GM04503 (cell line): ENCODE data around the gene PNPLA8.
"Not testable (repeated sequence)": the region's sequence is repeated elsewhere in the genome, so short reads cannot be mapped to it uniquely, and the experiment has no call there.

ENCODE experiments used
- DNase-seq: peaks from one replicate; pipeline ENCODE4 v3.0.0-alpha.2; 2012; ENCODE audit warnings: low read depth

The PNPLA8 gene, protein sequence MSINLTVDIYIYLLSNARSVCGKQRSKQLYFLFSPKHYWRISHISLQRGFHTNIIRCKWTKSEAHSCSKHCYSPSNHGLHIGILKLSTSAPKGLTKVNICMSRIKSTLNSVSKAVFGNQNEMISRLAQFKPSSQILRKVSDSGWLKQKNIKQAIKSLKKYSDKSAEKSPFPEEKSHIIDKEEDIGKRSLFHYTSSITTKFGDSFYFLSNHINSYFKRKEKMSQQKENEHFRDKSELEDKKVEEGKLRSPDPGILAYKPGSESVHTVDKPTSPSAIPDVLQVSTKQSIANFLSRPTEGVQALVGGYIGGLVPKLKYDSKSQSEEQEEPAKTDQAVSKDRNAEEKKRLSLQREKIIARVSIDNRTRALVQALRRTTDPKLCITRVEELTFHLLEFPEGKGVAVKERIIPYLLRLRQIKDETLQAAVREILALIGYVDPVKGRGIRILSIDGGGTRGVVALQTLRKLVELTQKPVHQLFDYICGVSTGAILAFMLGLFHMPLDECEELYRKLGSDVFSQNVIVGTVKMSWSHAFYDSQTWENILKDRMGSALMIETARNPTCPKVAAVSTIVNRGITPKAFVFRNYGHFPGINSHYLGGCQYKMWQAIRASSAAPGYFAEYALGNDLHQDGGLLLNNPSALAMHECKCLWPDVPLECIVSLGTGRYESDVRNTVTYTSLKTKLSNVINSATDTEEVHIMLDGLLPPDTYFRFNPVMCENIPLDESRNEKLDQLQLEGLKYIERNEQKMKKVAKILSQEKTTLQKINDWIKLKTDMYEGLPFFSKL

DNA sequence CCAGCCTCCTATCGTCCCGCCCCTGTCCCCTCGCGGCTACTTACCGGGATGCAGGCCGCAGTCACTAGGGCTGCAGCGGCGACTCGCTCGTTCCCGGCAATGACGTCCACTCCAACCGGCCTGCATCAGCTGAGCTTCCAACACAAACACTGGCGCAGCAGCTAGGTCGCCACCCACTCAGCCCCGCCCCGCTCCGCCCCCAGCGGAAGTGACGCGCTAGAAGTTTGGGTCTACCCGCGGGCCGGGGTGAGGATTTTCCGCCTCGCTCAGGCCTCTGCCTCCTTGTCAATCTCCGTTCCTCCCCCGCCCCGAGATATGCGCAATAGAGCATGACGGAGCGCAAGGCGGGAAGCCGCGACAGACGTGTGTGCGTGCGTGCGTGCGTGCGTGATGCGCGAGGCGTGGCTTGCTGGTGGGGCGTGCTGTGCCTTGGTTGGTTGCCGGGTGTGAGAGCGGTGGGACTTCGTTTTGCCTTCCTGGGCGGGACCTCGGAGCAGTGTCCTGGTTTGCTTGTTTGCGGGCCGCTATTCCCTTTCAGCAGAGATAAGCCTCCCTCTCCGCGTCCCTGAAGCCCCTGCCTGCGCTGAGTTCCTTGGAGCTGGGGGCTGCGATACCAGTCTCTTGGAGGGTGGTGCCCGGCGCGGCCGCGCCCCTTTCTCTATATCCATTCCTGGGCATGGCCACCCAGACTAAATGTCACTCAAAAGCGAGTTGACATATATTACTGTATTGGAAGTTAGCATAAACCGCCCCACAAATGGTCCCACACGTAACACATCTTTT, at the start of gene PNPLA8:
PNPLA8 (minus strand) TSS at position 151 of the 783 bp plus-strand sequence. CDS start 10,644 bp downstream, outside the sequence.
- DNase-seq: peak; percentile 96

GRCh38 chr7:108575156-108575555, 49.2 kb upstream of the PNPLA8 start:
- DNase-seq: no peak

GRCh38 chr7:108572480-108572879, 46.5 kb upstream of the PNPLA8 start:
- DNase-seq: no peak

- DNase-seq: no peak
Measured at GRCh38 chr7:108570146-108570755, 44.3 kb upstream of the PNPLA8 start.

GRCh38 chr7:108569381-108570145, 43.6 kb upstream of the PNPLA8 start, which contains the start of the genes DNAJB9 and THAP5:
TSS of gene DNAJB9 (plus strand) at chr7:108569874. CDS start at chr7:108571727, 1,853 bp downstream.
TSS of gene THAP5 (minus strand) at chr7:108569706. CDS start at chr7:108569569, 137 bp downstream.
- DNase-seq: peak; percentile 95

- no peak for DNase-seq
Measured at GRCh38 chr7:108568801-108569380, 43.0 kb upstream of the PNPLA8 start.

- DNase-seq: no peak
Measured at GRCh38 chr7:108565987-108566386, 40.1 kb upstream of the PNPLA8 start.

DNA sequence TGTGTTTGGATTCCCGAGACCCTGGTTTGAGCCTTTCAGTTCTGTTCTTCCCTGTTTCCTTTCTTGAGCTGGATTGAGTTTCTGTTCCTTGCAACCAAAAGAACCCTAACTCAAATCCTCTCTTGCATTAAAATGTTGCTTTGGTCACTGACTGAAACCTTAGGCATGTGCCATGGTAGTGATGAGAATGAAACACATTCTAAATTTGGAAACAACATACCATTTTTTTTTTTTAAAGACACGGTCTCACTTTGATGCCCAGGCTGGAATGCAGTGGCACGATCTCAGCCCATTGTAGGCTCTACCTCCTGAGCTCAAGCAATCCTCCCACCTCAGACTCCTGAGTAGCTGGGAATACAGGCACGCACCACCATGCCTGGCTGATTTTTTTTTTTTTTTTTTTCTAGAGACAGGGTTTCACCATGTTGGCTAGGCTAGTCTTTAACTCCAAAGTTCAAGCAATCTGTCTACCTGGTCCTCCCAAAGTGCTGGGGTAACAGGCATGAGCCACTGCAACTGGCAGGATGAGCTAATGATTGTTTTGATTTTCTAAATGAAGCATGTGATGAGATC, 35.2 kb upstream of the PNPLA8 start:
- no peak for DNase-seq

DNA sequence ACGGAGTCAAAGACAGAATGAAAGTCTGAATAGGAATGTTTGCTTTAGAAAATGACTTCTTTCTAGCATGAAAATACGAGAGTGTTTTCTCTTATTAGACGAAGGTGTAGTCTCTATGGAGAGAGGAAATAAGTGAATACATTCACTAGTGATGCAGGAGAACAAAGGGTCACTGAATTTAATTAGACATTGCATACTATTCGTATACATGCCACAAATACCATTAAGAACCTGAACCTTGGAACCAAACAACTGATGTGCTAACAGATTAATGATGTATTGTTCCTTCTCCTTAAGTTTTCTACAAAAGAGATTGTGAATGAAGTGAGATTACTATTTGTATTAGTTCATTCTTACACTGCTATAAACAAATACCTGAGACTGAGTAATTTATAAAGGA, 33.3 kb upstream of the PNPLA8 start:
- DNase-seq: no peak

- DNase-seq: no peak
Measured at GRCh38 chr7:108557617-108558016, 31.7 kb upstream of the PNPLA8 start.

- no peak for DNase-seq
Measured at GRCh38 chr7:108557191-108557590, 31.3 kb upstream of the PNPLA8 start.

DNA sequence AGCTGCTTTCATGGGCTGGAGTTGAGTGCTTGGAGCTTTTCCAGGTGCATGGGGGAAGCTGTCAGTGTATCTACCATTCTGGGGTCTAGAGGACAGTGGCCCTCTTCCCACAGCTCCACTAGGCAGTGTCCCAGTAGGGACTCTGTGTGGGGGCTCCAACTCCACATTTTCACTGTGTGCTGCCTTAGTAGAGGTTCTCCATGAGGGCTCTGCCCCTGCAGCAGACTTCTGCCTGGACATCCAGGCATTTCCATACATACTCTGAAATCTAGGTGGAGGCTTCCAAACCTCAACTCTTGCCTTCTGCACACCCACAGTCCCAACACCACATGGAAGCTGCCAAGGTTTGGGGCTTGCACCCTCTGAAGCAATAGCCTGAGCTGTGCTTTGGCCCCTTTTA, 30.7 kb upstream of the PNPLA8 start:
- DNase-seq: not testable (repeated sequence)

DNA sequence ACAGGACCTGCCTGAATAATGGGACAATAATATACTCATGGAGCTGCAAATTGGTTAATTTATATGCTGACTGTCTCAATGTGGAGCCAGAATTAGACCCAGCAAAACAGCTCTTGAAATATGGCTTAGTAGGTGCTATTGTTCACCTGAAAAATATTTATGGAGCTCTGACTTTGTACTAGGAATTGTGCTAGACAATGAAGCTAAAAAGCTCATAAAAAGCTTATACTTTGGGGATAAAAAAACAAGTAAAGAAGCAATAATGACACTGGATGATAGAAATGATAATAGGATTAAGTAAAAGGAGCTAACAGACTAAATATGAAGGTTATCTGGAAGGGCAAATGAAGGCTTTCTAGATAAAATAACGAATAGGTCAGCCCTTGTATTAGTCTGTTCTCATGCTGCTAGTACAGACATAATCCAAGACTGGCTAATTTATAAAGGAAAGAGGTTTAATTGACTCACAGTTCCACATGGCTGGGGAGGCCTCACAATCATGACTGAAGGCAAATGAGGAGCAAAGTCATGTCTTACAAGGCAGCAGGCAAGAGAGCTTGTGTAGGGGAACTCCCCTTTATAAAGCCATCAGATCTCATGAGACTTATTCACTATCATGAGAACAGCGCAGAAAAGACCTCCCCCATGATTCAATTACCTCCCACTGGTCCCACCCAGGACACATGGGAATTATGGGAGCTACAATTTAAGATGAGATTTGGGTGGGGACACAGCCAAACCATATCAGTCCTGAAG, 22.4 kb upstream of the PNPLA8 start:
- DNase-seq: not testable (repeated sequence)

- no peak for DNase-seq
Measured at GRCh38 chr7:108541478-108541877, 15.5 kb upstream of the PNPLA8 start.

DNA sequence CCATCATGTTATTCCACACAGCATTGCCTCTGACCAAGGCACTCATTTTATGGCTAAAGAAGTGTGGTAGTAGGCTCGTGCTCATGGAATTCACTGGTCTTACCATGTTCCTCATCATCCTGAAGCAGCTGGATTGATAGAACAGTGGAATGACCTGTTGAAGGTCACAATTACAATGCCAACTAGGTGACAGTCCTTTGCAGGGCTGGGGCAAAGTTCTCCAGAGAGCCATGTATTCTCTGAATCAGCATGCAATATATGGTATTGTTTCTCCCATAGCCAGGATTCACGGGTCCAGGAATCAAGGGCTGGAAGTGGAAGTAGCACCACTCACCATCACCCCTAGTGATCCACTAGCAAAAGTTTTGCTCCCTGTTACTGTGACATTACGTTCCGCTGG, 12.8 kb upstream of the PNPLA8 start:
- not testable (repeated sequence) for DNase-seq

DNA sequence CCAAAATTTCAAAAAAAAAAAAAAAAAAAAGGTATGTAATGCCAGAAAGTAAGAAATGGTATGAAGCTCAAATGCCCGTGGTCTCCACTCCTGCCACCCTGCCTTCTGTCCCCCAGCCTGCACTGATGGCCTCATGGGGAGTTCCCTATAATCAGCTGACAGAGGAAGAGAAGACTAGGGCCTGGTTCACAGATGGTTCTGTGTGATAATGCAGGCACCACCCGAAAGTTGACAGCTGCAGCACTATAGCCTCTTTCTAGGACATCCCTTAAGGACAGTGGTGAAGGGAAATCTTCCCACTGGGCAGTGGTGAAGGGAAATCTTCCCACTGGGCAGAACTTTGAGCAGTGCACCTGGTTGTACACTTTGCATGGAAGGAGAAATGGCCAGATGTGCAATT, 12.3 kb upstream of the PNPLA8 start:
- not testable (repeated sequence) for DNase-seq

DNA sequence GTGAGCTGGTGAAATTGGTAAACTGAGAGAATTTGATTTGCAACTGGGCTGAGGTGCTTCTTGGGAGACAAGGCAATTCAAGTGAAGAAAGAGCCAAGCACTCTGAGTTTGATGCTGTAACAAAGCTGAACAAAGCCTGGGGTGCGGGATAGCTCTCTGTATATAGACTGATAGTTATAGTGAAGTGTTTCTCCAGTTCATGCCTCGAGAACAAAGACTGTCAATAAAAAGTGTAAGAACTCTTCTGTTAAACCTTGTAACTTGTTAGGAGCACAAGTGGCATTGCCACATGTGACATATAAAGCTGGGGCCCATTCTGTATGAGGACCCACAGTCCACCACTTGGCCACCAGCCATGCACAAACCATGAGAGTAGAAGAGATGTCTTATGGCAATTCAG, 11.3 kb upstream of the PNPLA8 start:
- no peak for DNase-seq

DNA sequence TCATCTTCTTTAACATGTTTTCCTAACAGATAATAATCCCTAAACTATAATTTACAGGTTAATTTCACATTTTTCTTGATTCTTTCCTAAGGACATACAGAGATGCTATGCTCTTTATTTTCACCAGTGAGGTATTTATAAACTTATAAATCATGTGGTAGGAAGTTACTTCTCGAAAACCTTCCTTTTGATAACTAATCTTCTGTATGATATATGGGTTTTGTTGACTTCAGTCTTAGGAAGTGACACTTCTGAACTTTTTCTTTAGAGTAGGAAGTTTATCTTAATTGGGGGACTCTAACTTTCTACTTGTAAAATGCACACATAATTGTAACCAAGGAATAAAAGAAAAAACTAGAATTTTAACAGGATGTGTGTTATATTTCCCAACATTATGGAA, 9.8 kb upstream of the PNPLA8 start:
- no peak for DNase-seq

DNA sequence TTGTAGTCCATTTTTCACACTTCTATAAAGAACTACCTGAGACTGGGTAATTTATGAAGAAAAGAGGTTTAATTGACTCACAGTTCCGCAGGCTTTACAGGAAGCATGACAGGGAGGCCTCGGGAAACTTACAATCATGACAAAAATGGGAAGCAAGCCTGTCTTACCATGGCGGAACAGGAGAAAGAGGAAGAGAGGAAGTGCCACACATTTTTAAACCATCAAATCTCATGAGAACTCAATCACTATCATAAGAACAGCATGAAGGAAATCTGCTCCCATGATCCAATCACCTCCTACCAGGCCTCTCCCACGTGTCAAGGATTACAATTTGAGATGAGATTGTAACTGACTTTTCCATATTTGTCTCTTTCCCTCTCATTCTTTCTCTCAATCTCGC, 9.3 kb upstream of the PNPLA8 start:
- DNase-seq: no peak
